GM12801 (cell line): ENCODE results near the gene MIPEP.

Experiments used
- TF ChIP-seq, protein P1 (sequence below): IDR thresholded peaks from one replicate; pipeline ENCODE4 v1.5.1; 2011; ENCODE audit warnings: control low read depth; ENCODE audit not compliant: insufficient read length; ENCODE audit errors: extremely low read depth

The MIPEP gene

GRCh38 chr13:23697772-23698313, 191.4 kb downstream of the MIPEP start:
- TF ChIP-seq, protein P1, sequence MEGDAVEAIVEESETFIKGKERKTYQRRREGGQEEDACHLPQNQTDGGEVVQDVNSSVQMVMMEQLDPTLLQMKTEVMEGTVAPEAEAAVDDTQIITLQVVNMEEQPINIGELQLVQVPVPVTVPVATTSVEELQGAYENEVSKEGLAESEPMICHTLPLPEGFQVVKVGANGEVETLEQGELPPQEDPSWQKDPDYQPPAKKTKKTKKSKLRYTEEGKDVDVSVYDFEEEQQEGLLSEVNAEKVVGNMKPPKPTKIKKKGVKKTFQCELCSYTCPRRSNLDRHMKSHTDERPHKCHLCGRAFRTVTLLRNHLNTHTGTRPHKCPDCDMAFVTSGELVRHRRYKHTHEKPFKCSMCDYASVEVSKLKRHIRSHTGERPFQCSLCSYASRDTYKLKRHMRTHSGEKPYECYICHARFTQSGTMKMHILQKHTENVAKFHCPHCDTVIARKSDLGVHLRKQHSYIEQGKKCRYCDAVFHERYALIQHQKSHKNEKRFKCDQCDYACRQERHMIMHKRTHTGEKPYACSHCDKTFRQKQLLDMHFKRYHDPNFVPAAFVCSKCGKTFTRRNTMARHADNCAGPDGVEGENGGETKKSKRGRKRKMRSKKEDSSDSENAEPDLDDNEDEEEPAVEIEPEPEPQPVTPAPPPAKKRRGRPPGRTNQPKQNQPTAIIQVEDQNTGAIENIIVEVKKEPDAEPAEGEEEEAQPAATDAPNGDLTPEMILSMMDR, result no peak

GRCh38 chr13:23696610-23697009, 192.6 kb downstream of the MIPEP start:
- TF ChIP-seq, protein P1, result no peak

GRCh38 chr13:23695711-23696464, 193.3 kb downstream of the MIPEP start:
- TF ChIP-seq, protein P1, result no peak

DNA sequence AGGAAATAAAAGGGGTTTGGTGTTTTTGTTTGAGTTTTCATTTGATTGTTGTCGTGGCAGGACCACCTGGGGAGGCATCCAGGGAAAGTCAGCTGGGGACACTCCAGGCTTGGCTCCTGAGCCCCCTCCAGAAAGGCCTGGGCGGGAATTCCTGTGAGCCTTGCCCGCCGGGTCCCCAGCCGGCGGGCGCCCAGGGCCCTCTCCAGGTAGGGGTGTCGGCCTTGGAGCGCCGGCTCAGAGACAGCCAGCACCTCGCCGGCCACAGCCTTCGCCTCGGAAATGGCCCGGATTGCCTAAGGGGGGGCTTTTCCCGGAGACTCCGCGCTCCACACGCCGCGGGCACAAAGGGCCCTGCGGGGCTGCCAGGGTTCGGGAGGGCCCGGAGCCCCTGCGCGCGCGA, 194.0 kb downstream of the MIPEP start:
- TF ChIP-seq, protein P1, result no peak

DNA sequence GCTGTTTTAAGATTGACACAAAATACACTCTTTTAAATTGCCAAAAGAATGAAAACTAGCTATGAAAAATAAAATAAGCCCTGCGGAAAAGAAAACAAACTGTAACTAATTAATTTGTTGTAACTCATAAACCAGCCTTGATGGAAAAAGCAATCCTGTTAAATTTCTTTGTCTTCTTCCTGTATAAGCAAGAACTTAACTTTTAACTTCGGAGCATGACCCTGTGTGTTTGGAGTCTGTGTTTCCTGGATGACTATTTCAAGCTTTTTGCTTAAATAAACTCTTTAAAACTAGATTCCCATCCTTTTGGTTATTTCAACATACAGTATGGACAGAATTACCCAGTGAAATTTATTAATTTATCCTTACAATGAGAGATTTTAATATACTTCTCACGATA, 196.4 kb downstream of the MIPEP start:
- TF ChIP-seq, protein P1, result no peak

GRCh38 chr13:23690668-23691067, 198.5 kb downstream of the MIPEP start:
- TF ChIP-seq, protein P1, result no peak

DNA sequence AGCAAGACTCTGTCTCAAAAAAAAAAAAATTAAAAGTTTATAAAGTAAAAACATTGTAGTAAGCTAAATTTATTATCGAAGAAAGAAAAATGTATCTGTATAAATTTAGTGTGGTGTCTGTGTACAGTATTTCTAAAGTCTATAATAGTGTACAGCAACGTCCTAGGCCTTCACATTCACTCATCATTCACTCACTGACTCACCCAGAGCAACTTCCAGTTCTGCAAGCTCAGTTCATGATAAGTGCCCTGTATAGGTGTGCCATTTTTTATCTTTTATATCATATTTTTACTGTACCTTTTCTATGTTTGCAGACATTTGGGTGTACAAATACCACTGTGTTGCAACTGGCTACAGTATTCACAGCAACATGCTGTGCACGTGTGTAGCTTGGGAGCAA, 200.9 kb downstream of the MIPEP start:
- TF ChIP-seq, protein P1, result no peak
